PFSK-1 (cell line): ENCODE results near the gene LYRM2.

Experiments used
- FOXP2 ChIP-seq: optimal IDR thresholded peaks from 2 replicates; pipeline ENCODE3; 2011; ENCODE audit warnings: borderline replicate concordance, control low read depth, inconsistent platforms; ENCODE audit not compliant: insufficient read depth; ENCODE audit errors: extremely low read length, extremely low read depth
- POLR2AphosphoS5 ChIP-seq: IDR thresholded peaks from 2 replicates; pipeline ENCODE4 v1.6.1; 2012; ENCODE audit warnings: low read depth, mild to moderate bottlenecking, control low read depth, low read length, moderate library complexity
- SIN3A ChIP-seq: IDR thresholded peaks from 2 replicates; pipeline ENCODE4 v1.6.1; 2012; ENCODE audit warnings: mild to moderate bottlenecking, low read length, moderate library complexity, borderline replicate concordance; ENCODE audit not compliant: insufficient read depth
- TAF1 ChIP-seq: IDR thresholded peaks from 2 replicates; pipeline ENCODE4 v1.6.1; 2012; ENCODE audit warnings: low read length, control low read depth, borderline replicate concordance; ENCODE audit not compliant: insufficient read depth
- TF ChIP-seq, protein P1 (sequence below), 2 experiments: IDR thresholded peaks; 2 replicates each; pipeline versions ENCODE4 v1.6.1 to v1.8.0; 2011 to 2012; ENCODE audit warnings: low read depth in 2 of 2, low read length in 2 of 2, control low read depth in 1 of 2, inconsistent platforms in 1 of 2, mild to moderate bottlenecking in 1 of 2, moderate library complexity in 1 of 2; ENCODE audit not compliant: insufficient read depth in 1 of 2

The LYRM2 gene

DNA sequence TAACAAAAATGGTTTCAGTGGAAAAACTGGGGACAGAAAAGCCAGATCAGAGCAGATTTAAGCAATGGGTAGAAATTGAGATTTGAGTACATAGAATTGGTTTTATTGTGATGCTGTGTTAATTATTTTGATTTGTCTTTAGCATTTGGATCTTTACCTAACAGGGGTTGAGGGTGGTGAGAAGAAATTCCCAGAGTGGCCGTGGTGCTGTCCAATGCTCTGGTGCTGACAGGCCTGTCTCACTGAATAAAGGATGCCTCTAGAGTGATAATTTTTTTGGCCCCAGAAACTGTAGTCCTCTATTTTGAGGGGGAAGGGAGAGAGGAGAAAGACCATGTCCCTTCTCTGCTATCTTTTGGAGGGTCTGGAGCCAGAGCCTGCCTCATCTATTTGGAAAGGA lies 79.1 kb downstream of the LYRM2 start:
- no peak for TF ChIP-seq TAF1
- no peak for TF ChIP-seq POLR2AphosphoS5
- TF ChIP-seq SIN3A: no peak
- TF ChIP-seq FOXP2: no peak
- TF ChIP-seq, protein P1, sequence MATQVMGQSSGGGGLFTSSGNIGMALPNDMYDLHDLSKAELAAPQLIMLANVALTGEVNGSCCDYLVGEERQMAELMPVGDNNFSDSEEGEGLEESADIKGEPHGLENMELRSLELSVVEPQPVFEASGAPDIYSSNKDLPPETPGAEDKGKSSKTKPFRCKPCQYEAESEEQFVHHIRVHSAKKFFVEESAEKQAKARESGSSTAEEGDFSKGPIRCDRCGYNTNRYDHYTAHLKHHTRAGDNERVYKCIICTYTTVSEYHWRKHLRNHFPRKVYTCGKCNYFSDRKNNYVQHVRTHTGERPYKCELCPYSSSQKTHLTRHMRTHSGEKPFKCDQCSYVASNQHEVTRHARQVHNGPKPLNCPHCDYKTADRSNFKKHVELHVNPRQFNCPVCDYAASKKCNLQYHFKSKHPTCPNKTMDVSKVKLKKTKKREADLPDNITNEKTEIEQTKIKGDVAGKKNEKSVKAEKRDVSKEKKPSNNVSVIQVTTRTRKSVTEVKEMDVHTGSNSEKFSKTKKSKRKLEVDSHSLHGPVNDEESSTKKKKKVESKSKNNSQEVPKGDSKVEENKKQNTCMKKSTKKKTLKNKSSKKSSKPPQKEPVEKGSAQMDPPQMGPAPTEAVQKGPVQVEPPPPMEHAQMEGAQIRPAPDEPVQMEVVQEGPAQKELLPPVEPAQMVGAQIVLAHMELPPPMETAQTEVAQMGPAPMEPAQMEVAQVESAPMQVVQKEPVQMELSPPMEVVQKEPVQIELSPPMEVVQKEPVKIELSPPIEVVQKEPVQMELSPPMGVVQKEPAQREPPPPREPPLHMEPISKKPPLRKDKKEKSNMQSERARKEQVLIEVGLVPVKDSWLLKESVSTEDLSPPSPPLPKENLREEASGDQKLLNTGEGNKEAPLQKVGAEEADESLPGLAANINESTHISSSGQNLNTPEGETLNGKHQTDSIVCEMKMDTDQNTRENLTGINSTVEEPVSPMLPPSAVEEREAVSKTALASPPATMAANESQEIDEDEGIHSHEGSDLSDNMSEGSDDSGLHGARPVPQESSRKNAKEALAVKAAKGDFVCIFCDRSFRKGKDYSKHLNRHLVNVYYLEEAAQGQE (IDR thresholded peaks at IDR 0.05; ENCODE audit: insufficient read depth in 1 of 2, low read depth in 2 of 2, low read length in 2 of 2): peak; percentile 77 to 94

GRCh38 chr6:89555806-89556205 lies 82.7 kb downstream of the LYRM2 start:
- no peak for TF ChIP-seq FOXP2
- TF ChIP-seq SIN3A: no peak
- TF ChIP-seq TAF1: no peak
- TF ChIP-seq POLR2AphosphoS5: no peak
- TF ChIP-seq, protein P1 (IDR thresholded peaks at IDR 0.05; ENCODE audit: insufficient read depth in 1 of 2, low read depth in 2 of 2, low read length in 2 of 2): no peak

- TF ChIP-seq POLR2AphosphoS5 (no peak), SIN3A (no peak), TAF1 (no peak), FOXP2 (no peak)
- TF ChIP-seq, protein P1 (IDR thresholded peaks at IDR 0.05; ENCODE audit: insufficient read depth in 1 of 2, low read depth in 2 of 2, low read length in 2 of 2): no peak
These were observed 83.5 kb downstream of the LYRM2 start for GRCh38 chr6:89555031-89555430.

DNA sequence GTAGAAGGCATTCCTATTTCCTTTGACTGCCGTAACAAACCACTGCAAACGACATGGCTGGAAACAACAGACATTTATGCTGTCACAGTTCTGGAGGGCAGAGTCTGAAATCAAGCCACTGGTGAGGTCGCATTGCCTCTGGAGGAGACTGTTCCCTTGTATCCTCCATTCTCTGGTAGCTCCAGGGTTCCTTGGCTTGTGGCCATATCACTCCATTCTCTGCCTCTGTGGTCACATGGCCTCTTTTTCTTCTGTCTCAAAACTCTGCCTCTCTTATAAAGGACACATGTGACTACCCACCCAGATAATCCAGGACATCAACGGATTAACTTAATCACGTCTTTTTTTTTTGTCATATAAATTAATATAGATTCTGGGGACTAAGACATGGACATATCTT lies 84.4 kb downstream of the LYRM2 start:
- TF ChIP-seq, protein P1 (IDR thresholded peaks at IDR 0.05; ENCODE audit: insufficient read depth in 1 of 2, low read depth in 2 of 2, low read length in 2 of 2): no peak
- no peak for TF ChIP-seq FOXP2
- TF ChIP-seq POLR2AphosphoS5: no peak

DNA sequence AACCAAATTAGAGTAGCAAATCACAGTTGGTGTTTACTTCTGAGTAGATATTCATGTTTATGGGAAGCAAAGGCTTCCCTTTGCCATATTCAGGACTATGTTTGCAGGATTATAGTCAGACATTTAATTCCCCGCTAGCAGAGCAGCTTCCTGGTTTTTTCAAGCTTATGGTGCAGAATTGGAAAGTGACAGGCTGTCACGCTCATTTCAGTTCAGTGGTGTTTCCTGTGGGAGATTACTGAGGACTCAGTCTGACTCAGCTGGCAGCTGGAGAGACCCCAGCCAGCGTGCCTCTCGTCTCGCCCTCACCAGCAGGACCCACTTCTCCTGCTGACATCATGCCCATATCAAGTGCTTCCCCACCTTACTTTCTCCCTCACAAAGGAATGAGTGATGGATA lies 85.1 kb downstream of the LYRM2 start:
- TF ChIP-seq POLR2AphosphoS5 (no peak), SIN3A (no peak), TAF1 (no peak), FOXP2 (no peak)
- TF ChIP-seq, protein P1 (IDR thresholded peaks at IDR 0.05; ENCODE audit: insufficient read depth in 1 of 2, low read depth in 2 of 2, low read length in 2 of 2): no peak
